Measurements from ENCODE around the gene SLC5A4.

Gene SLC5A4

DNA sequence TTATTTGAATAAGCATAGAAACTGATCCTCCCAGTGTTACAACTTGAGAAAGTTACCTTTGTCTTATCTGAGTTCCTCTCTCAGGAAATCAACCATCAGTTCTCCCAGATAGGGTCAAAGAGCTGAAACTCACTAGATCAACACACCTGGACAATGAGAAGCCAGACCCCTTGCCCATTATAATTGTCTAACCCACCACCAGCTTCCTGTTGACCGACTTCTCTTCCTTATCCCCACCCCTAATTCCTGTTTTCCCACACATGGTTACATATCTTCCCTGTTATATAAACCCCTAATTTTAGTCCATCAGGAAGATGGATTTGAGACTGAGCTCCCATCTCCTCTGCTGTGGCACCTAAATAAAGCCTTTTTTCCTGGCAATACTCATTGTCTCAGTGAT lies 6.9 kb downstream of the SLC5A4 start:
- TF ChIP-seq, protein P1, sequence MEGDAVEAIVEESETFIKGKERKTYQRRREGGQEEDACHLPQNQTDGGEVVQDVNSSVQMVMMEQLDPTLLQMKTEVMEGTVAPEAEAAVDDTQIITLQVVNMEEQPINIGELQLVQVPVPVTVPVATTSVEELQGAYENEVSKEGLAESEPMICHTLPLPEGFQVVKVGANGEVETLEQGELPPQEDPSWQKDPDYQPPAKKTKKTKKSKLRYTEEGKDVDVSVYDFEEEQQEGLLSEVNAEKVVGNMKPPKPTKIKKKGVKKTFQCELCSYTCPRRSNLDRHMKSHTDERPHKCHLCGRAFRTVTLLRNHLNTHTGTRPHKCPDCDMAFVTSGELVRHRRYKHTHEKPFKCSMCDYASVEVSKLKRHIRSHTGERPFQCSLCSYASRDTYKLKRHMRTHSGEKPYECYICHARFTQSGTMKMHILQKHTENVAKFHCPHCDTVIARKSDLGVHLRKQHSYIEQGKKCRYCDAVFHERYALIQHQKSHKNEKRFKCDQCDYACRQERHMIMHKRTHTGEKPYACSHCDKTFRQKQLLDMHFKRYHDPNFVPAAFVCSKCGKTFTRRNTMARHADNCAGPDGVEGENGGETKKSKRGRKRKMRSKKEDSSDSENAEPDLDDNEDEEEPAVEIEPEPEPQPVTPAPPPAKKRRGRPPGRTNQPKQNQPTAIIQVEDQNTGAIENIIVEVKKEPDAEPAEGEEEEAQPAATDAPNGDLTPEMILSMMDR (conservative IDR thresholded peaks at IDR 0.05; ENCODE audit: low read depth, low read length): no peak
- DNase-seq (ENCODE audit: low read depth): no peak
- no peak overlapping the region for H3K4me3 ChIP-seq (ENCODE audit: low read depth, low read length)

DNA sequence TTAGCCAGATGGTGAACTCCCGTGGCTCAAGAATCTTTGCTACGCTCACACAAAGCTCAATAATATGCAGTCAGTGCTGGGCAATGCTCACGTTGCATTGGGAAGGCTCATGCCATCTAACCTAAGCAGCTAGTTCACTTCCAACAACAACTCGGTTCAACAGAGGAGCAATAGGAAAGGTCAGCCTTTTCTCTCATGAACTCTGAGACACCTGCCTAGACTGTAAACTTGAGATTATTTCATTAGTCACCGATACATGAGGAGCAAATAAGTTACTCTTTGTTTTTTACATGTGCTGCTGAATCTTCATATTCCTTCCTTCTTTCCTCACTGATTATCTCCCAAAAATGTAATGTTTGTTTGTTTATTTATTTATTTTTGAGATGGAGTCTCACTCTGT lies 9.0 kb downstream of the SLC5A4 start:
- no peak overlapping the region for H3K4me3 ChIP-seq (ENCODE audit: low read depth, low read length)
- no peak for DNase-seq (ENCODE audit: low read depth)
- TF ChIP-seq, protein P1 (conservative IDR thresholded peaks at IDR 0.05; ENCODE audit: low read depth, low read length): no peak

DNA sequence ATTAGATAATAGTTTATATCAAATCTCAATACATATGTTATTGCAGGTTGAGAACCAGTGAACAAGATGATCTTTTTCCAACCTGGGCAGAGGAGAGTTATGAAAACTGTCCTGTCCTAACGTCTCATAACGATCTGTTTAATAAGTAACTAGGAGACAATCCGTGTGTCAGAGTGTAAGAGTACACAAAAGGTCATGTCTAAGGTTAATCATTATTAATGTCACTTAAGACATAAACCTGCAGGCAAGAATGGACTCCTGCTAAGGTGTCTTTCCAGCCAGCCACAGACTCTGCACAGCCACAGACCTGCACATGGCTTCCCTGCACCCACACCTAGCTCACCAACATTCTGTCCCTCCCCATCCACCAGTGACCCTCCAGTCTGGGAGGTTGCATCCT lies 10.1 kb downstream of the SLC5A4 start:
- H3K4me3 ChIP-seq (ENCODE audit: low read depth, low read length): no peak overlapping the region
- TF ChIP-seq, protein P1 (conservative IDR thresholded peaks at IDR 0.05; ENCODE audit: low read depth, low read length): no peak
- no peak for DNase-seq (ENCODE audit: low read depth)

DNA sequence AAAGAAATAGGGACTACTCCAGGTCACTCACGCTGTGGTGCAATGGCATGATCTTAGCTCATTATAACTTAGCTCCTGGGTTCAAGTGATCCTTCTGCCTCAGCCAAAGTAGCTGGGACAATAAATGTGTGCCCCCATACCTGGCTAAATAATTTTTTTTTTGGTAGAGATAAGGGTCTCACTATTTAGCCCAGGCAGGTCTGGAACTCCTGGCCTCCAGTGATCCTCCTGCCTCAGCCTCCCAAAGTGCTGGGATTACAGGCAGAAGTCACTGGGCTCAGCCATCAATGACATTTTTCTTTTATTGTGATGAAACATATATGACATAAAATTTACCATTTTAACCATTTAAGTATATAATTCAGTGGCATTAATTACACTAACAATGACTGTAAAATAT lies 10.6 kb downstream of the SLC5A4 start:
- no peak for DNase-seq (ENCODE audit: low read depth)
- TF ChIP-seq, protein P1 (conservative IDR thresholded peaks at IDR 0.05; ENCODE audit: low read depth, low read length): no peak
- no peak overlapping the region for H3K4me3 ChIP-seq (ENCODE audit: low read depth, low read length)

DNA sequence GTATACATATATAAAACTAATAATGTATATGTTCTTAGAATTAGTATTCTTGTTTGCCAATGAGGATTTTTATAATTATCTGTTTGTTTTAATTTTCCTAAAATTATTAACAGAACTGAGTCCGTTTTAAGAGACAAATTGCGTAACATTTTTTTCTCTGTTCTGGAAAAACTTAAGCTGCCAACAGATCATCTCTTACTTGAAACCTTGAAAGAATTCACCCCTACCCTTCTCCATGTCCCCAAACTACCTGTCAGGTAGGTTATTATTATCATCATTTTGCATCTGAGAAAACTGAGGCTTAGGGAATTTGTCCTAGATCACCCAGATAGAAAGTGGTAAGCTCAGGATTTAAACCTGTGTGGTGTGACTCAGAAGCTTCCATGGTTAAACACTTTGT lies 14.7 kb downstream of the SLC5A4 start:
- TF ChIP-seq, protein P1 (conservative IDR thresholded peaks at IDR 0.05; ENCODE audit: low read depth, low read length): no peak
- no peak for DNase-seq (ENCODE audit: low read depth)
- H3K4me3 ChIP-seq (ENCODE audit: low read depth, low read length): no peak overlapping the region

DNA sequence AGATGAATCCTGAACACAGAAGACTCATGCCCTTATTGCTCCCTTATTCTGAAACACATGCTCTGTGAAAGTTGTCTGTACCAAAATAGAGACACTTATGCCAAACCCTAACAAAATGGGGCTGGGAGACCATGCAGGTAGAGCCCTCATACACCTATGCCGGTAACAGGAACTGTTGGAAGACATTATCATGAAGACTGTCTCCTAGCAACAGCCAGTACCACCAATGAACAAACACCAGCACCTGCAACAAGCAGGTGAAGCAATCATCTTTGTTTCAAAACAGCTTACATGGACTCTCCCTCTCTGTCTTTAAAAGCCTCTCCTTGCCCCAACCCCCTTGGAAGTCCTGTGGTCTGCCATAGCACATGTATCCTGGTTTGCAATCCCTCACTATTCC lies 17.2 kb downstream of the SLC5A4 start:
- DNase-seq (ENCODE audit: low read depth): no peak
- TF ChIP-seq, protein P1 (conservative IDR thresholded peaks at IDR 0.05; ENCODE audit: low read depth, low read length): no peak
- H3K4me3 ChIP-seq (ENCODE audit: low read depth, low read length): no peak overlapping the region

DNA sequence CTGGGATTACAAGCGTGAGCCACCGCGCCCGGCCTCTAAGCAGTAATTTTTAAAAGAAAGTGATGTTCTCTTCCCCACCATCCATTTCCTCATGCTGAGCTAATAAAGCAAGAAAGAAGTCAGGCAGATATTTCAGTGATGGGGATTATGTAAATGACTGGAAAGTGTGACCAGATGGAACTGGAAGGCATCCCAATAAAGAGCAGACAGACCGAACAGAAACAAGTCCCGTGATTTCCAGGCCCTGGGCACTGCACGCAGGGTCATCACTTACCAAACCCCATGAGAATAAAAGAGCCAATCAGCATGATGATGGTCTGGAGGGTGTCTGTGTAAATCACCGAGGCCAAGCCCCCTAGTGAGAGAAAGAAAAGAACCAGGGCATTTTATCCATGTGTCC lies 18.2 kb downstream of the SLC5A4 start:
- TF ChIP-seq, protein P1 (conservative IDR thresholded peaks at IDR 0.05; ENCODE audit: low read depth, low read length): no peak
- no peak for DNase-seq (ENCODE audit: low read depth)
- no peak overlapping the region for H3K4me3 ChIP-seq (ENCODE audit: low read depth, low read length)
